HG03342 (cell line): ENCODE measurements around the gene SMAD7.
"Not testable (repeated sequence)": the region's sequence is repeated elsewhere in the genome, so short reads cannot be mapped to it uniquely, and the experiment has no call there.

Experiments used
- ATAC-seq: cut with Tn5 transposase; IDR thresholded peaks from one replicate; pipeline ENCODE4 v1.9.1; 2021; ENCODE audit warnings: mild to moderate bottlenecking, moderate library complexity; ENCODE audit not compliant: unreplicated experiment

SMAD7 gene

DNA sequence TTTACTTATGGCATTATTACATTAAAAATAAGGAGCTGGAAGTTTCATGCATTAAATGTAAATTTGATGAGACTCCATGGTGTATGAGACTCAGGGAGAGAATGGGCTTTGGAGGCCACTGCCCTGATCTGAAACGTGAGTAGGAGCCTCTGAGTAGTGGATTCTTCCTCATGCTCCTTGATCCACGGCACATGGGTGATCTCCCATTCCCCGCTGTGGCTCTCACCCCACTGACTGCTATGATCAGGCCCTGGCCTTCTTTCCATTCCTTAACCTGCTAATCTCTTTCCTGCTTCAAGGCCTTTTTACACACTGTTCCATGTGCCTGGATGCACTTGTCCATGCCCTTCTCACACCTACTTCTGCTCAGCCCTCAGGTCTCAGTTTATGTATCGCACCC lies 68.4 kb downstream of the SMAD7 start:
- ATAC-seq = no peak

DNA sequence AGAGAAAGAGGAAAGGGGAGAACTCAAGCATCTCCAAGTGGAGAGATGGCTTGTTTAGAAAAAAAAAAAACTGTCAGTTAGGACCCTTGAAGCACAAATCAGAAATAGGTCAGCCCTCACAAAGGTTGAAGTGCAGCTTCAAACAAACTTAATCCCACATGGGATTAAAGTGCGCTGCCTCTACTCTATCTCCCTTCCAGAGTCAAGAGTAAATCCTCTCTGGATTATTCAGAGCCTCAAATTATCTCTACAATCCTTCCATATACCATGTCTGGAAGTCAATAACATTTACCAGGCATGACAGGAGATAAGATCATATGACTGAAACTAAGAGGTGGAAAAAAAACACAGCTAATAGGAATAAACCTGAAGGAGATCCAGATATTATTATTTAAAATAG lies 69.8 kb downstream of the SMAD7 start:
- ATAC-seq = no peak

DNA sequence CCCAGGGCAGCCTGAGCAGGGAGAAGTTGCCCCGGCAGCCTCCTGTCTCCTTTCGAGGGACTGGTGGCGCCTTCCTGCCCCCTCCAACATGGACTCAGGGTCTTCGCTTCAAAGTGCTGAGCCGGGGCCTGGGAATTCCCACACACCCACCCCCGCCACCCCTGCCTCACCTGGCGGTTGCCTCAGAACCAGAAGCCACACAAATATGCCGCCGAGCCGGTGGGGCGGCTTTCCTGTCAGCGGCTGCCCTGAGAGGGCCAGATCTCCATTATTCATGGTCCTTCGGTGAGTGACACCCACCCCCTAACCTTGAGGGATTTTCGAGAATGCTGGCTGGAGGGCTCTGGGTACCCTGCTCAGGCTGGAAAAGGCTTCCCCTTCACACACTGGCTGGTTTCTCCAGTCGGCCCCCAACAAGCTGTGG lies 71.7 kb downstream of the SMAD7 start:
- no peak for ATAC-seq

DNA sequence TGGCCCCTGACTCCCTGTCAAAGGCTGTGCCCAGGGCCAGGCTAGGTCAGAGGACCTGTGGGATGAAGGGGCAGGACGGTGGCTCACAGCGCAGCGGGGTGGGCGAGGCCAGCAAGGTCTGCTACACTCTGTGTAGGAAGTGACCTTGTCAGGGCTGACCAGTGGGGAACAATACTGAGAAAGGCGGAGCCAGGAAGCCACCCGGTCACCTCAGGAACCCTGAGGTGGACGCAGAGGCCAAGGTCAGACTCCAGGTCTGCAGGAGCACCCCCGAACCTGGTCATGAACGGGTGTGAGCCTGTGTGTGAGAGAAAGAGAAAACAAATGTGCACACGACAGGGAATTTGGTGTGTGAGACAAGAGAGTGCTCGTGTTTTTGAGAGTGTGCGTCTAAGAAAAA lies 72.3 kb downstream of the SMAD7 start:
- ATAC-seq = no peak

DNA sequence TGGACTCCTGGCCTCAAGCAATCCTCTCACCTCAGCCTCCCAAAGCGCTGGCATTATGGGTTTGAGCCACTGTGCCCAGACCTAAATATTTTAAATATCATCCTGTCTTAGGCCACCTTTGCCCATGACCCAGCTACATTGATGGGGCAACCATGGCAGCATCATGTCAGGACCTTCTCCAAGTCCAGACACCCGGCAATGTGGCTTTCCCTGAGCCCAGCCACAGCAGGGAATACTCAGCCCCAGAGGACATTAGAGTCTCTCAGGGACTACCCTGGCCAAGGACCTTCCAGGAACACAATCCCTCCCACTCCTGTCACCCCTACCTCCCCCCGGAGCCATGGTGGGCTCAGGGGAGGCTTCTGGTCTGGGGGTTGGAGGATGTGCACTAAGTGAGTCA lies 72.8 kb downstream of the SMAD7 start:
- no peak for ATAC-seq

DNA sequence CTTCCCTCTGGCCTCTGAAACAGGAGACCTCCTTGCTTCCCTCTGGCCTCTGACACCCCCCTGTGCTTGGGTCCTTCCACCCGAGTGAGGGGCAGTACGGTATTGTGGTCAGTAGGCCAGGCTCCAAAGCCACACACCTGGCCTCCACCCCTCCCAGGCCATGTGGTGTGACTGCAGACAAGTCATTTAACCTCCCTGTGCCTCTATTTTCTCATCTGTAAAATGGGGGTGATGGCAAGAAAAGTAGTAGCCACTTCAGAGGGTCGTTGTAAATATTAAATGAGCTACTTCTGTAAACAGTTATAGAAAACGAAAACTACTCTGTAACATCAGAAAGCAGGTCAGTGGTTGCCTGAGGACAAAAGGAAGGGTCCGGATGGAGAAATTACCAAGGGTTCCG lies 74.2 kb downstream of the SMAD7 start:
- no peak for ATAC-seq

DNA sequence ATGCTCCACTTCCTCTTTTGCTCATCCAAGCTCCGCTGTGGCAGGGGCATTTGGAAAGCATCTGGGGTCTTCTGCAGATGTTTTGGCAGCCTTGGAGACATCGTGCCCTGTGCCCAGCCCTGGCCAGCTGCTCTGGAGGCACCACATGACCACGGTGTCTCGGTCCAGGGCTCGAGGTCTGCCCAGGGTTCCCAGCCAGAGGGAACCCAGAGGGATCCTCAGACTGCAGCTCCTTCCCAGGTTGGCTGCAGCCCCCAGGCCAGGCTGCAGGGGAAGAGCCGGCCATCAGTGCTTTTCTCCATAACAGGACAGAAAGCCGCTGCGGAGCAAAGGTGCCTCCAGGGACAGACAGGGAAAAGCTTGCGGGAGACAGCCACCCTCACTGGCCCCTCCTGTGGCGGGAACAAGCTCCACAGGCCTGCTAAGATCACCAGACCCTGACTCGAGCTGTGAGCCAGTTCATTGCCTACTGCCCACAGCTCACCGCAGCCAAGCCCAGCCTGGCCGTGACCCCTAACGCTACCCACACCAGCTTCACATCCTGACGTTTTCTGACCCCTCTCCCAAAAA lies 74.7 kb downstream of the SMAD7 start:
- ATAC-seq = no peak

DNA sequence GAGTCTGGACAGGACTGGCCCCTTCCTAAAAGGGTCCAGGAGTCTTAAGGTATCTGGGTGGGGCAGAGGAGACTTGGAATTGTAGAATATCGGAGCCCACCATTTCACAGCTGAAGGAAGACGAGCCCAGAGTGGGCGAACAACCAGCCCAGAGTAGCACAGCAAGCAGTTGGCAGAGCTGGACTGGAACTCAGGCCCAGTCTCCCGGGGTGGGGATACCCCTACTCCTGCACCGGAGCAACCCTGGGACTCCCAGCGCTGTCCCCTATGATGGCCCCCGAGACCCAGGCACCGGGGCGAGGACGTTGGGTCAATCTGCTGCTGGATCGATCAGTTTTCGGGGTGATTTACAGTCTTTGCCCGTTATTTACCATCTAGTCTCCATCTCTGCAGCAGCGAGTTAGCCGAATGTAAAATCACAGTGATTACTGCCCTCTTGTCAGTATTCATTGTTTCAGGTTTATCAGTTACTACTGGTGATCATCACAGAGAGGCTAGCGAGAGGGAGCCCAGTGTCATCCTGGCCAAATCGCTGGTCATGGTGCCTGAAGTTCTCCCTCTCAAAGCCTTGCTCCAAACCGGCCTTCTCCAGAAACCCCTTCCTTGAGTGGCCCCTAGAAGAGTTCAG lies 75.3 kb downstream of the SMAD7 start:
- no peak for ATAC-seq

DNA sequence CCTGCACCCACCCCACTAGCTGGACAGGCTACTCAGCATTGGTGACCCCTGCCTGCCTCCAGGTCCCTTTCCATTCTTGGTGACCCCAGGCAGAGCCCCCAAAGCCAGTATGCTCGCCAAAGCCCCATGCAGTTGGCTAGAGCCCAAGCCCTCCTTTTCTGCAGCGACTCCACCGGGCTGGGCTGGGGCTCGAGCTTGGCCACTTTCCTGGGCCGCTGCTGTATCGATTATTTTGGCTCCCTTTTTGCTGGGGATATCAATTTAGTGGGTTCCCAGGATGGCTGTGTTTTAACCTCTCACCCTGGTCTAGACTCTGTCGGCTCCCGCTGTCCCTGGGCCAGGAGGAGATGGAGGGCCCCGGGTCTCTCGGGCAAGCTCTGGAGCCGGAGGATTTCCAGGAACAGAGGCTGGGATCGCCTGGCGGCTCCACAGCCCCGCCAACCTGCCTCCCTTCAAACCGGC lies 76.0 kb downstream of the SMAD7 start:
- no peak for ATAC-seq

DNA sequence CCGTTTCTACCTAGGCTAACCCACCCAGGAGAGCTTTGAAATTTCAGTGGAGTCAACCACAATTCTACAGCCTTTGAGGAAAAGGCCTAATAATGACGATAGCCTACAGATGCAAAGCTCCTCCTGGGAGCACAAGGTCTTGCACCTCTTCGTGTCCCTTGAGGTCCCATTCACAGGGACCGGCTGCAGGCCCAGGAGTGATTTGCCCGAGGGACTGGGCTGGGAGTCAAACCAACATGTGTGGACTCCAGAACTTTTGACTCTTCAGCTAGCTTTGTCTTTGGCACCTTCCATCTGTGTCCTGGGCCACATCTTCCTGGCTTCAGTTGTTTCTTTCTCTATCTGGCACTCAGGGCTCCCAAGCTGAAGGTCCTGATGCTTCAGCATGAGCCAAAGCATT lies 76.5 kb downstream of the SMAD7 start:
- no peak for ATAC-seq

DNA sequence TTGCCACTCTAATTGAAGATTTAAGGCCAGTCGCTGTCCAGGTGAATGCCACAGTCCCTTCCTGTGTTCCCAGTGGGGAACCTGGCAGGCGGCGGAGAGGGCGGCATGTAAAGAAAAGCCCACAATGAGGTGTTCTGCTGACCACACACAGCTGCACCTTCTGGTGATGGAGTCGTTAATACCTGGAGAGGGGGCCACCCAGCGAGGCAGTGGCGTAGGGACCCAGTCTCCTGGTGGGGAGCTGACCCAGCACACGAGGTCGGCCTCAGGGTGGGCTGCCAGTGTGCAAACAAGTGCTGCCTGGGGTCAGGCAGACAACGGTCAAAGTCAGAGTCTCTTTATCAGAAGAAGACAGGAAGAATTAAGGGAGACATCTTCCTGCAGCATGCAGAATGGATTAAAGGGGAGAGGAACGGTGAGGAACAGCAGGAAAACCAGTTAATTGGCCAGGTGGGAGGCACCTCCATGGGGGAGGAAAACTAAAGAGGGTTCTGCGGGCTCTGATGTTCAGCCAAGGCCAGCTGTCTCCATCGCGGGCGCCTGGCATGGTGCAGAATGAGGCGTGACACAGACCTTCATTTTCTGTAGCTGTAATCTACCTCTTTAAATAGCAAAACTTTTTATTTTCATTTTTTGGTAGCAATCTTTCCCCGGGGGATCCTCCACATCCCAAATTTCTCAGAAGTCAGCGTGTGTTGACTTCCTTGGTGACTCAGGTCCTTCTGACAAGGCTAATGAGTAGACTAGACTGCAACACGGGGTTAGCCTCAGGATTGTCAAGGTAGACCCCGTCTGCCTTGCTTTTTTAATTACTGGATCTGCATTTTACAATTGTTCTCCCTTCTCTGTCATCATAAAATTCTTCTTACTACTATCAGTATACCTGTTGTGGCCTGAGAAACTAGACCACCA lies 78.3 kb downstream of the SMAD7 start:
- no peak for ATAC-seq

DNA sequence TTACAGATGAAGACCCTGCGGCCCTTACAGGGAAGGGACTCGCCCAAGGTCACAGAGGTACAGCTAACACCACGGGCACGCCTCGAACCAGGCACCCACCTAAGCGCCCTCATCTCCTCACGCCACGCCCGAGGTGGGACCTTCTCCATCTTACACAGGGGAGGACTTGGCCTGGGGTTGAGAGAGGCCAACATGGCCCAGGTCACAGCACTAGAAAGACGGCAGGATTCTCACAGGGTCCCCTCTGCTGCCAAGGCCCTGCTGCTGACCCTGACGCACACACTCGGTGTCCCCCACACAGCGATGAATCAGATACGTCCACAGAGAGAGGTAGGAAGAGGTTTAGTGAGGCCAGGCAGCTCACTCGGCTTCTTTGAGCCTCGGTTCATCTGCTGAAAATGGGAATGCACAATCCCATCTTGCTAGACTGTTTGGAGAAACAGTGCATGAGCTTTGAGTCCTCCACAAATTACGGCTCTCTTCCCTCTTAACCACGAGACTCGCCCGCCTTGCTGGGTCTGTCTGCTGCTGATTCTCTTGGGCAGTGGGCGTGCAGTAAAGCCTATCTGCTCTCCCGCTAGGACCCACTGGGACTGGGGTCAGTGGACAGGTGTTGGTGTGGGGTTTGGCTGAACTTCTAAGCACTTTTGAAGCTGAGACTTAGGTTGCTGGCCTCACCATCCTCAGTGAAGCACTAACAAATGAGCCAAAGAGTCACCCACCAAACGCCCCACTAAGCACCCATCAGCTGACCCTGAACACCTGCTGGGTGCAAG lies 79.2 kb downstream of the SMAD7 start:
- ATAC-seq = no peak

DNA sequence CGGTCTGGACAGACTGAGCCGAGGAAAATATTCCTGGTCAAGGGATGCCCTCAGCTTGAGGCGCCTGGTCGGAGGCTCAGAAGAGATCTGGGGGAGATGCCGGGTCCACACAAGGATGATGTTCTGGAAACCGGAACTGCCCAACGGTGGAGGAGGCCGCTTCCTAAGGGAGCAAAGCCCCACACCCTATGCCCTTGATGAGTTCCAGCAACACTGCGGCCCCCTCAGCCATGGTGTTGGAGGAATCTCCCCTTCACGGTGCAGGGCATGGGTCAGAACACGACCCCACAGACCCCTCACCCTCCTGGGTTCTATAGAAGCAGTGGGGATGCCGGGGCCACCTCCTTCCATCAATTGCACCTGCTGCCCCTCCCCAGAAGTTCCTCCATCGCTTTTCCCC lies 79.8 kb downstream of the SMAD7 start:
- not testable (repeated sequence) for ATAC-seq
